GM21825 (cell line): ENCODE results near the gene IL1RAP.
A peak's percentile ranks its signal among the peaks of the same experiment; 100 is the strongest.
"Not testable (repeated sequence)": the region's sequence is repeated elsewhere in the genome, so short reads cannot be mapped to it uniquely, and the experiment has no call there.

Experiments used
- ATAC-seq: cut with Tn5 transposase; IDR thresholded peaks from one replicate; pipeline ENCODE4 v1.9.1; 2021; ENCODE audit warnings: mild to moderate bottlenecking, moderate library complexity; ENCODE audit not compliant: unreplicated experiment

The IL1RAP gene, protein sequence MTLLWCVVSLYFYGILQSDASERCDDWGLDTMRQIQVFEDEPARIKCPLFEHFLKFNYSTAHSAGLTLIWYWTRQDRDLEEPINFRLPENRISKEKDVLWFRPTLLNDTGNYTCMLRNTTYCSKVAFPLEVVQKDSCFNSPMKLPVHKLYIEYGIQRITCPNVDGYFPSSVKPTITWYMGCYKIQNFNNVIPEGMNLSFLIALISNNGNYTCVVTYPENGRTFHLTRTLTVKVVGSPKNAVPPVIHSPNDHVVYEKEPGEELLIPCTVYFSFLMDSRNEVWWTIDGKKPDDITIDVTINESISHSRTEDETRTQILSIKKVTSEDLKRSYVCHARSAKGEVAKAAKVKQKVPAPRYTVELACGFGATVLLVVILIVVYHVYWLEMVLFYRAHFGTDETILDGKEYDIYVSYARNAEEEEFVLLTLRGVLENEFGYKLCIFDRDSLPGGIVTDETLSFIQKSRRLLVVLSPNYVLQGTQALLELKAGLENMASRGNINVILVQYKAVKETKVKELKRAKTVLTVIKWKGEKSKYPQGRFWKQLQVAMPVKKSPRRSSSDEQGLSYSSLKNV

DNA sequence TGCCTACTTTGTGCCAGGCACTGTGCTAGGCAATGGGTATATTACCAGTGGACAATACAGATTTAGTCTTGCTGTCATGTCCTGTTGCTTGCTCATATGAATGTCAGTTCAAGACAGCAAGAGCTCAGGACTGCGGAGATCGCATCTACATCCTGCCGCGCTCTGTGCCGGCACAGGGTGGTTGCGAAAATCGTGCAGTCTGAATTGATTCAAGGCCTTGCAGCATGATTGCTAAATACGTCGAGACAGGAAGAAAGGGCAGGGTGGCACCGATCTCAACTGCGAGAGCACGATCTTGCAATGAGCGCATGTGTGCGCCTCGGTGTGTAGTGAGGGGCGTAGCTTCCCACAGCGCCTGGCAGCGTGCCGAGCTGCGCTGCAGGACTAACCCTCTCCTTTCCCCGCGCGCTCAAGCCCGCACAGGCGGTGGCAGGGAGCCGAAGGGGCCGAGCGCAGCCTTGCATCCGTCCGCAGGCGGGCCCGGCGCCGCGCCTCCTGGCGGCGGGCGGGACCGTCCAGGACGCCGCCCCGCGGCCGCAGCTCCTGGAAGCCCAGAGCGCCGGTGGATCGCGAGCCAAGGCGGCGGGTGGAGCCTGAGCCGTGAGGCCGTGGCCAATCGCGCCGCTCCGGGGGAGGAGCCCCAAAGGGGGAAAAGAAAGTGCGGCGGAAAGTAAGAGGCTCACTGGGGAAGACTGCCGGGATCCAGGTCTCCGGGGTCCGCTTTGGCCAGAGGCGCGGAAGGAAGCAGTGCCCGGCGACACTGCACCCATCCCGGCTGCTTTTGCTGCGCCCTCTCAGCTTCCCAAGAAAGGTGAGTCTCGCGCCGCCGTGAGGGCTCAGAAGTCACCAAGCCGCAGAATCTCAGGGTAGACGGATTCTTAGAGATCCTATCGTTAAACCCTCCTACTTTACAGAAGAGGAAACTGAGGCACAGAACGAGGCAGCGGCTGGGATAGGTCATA, at the start of gene IL1RAP:
Gene IL1RAP, plus strand, starts transcription at position 677 of the 962 bp plus-strand sequence. CDS start 50,205 bp downstream, outside the sequence.
- ATAC-seq: peak; percentile 100

DNA sequence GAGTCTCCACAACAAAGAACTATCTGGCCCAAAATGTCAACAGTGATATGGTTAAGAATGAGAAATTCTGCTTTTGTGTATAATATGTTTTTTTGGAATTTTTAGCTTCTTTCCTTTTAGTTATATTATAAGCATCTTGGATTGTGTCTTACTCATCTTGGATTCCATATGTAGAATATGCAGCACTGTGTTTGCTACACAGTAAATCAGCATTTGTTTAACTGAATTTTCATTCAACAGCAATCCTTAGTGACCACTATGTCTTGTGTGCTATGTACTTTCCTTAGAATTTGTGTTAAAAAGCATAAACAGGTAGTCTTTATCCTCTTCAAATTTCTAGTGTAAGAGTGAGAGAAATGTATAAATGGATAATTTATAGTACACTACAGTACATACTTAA, 46.0 kb upstream of the IL1RAP start:
- ATAC-seq: no peak

DNA sequence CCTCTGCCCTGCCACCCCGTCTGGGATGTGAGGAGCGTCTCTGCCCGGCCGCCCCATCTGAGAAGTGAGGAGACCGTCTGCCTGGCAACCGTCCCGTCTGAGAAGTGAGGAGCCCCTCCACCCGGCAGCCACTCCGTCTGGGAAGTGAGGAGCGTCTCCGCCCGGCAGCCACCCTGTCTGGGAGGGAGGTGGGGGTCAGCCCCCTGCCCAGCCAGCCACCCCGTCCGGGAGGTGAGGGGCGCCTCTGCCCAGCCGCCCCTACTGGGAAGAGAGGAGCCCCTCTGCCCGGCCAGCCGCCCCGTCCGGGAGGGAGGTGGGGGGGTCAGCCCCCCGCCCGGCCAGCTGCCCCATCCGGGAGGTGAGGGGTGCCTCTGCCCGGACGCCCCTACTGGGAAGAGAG, 40.6 kb upstream of the IL1RAP start:
- ATAC-seq: not testable (repeated sequence)

DNA sequence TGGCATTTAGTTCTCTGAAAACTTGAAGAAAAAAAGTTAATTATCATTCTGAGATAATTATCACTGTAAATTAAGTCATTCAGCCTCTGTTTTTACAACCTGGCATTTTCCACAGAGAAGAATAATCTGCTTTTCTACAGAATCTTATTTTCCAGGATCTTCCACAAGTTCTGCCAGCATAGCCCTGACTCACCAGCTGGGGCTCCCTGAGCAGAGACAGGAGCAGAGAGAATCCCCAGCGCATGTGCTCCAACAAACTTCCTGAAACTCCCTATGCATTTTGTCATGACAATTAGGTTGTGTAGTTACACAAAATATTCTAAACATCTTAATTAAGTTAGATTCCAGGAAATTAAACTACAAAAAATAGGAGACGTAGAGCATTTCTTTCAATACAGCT, 32.1 kb upstream of the IL1RAP start:
- ATAC-seq: no peak

DNA sequence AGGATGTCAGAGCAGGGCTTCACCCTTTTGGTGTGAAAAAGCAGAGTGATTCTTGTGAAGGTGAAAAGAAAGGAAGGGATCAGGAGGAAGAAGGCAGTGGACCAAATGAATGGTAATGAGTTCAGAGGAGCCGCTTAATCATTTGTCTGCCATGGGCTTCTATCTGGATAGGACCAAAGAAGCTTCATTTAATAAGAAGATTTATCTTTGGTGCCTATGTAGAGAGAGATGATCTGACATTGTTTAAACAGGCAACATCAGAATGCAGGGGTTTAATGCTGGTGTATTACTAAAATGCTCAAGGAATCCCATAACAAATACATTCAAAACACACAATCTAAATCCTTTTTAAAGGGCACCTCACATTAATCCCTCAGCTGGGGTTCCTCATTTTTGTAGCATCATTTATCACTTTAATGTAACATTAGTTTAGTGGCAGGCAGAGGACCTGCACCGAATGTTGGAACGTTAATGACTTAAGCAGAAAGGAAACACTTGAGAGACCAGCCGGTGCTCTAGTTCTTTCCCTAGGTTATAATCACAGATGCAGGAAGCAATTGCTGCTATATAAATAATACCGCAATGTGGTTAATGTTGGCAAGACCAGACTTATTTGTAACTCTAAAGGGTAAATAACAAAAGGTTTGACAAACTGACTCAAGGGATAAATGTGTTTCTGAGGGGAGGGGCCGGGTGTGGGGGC, 27.9 kb upstream of the IL1RAP start:
- no peak for ATAC-seq

DNA sequence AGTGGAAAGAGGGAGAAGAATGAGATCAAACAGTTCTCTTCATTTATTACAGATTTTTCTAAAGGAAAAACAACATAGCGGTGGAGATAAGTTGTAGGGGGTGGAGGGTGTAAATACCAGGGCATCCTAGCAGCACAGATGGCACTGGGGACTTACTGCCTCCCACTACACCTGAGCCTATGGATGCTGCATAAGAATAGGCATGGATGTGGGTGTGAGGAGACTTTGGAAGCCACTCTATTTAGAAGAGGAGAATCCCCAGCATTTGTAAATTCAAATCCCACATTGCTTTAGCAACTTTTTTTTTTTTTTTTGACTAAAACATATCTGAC, 27.4 kb upstream of the IL1RAP start:
- no peak for ATAC-seq

DNA sequence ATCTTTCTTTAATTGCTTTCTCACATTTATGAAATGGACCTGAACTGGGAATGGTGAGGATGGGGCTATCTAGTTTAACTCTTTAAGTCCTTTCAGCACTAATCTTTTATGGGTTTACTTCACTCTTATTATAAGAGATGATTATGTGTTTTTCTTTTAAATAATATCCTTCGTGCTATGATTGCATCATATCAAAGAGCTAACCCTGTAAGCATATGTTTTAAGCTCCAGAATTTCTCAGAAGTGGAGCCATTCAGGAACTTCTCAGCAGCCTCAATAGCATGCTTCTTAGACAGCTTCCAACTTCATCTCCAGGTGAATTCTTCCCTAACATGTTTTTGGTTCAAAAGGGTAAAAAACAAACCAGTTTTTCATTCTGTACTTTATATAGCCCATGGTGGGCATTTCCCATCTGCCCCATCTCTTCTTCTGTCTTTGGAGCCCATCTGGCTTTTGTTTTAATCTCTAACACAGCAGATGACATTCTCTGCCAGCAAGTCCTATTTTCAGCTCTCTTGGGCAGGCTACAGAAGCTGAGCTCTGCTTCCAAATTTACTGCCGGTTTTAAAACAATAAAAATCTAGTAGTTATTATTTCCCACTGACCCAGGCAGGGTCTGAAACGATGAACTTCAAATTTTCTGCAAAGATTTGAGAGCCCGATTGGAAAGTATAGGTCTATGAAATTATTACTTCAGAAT, 26.8 kb upstream of the IL1RAP start:
- ATAC-seq: no peak

DNA sequence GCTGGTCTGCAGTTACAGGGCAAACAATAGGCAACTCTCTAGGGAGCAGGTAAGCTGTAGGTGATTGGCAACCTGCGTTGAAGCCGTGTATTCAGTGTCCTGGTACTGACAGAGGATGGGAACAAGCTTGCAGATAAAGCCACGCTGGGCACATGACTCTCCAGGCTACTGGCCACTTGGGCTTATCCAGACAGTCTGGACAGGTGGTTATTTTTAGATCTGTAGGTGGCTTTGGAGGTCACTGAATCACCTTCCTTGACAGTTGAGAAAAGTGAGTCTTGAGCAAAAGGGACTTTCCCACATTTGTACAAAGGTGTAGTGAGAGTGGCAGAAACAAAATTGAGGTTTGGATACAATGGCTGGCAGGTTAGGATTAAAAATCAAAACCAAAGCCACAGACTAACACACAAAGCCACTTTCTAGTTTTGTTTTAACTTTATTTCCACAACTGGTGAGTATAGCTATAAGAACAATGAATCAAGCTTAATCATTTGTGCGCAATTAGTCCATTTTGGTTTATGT, 22.3 kb upstream of the IL1RAP start:
- ATAC-seq: no peak

DNA sequence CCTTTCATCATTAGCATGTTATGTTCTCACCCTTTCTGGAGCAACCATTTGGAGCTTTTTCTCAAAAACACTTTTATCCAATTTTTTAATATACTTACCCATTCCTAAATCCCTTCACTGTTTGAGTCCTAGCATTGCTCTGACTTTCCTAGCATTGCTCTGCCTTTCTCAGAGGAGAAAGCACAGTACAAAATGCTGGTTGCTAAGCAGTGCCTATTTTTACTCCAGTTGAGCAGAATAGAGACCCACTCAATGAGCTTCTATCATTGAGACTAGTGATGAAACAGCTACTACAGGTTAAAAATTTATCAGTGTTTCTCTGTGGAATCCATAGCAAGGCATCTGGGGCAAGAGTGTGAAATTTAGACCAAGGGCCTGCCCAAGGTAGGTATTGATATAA, 21.8 kb upstream of the IL1RAP start:
- ATAC-seq: no peak

DNA sequence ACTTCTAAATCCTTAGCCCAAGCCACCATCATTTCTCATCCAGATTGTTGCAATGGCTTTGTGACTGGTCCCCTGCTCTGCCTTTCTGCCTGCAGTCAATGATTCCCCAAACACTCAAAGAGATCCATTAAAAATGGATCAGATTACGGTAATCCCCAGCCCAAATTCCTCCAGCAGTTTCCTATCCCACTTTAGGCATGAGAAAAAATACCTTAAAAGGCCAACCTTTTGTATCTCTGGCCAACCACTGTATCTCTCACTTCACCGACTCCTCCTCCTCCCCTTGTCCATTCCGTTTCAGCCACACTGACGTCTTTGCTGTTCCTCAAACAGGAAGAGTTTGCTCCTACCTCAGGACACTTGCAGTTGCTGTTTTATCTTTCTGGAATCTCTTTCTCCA, 20.9 kb upstream of the IL1RAP start:
- ATAC-seq: no peak

DNA sequence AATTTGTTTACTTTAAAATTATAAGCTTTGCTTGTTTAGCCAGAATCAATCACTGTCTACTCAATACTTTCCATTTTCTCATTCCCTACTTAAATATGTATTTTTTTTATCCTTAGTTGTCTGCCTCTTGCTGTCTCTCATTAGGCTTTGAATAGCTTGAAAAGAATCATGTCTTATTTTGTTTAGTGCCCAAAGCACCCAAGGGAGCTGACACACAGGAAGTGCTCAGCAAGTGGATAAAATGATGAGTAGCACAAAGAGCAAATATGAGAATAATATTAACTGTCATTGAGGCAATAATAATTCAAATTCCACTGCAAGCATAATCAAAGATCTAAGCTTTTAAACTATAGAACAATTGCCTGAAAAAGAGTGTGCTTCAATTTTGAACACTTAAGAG, 19.0 kb upstream of the IL1RAP start:
- ATAC-seq: no peak

DNA sequence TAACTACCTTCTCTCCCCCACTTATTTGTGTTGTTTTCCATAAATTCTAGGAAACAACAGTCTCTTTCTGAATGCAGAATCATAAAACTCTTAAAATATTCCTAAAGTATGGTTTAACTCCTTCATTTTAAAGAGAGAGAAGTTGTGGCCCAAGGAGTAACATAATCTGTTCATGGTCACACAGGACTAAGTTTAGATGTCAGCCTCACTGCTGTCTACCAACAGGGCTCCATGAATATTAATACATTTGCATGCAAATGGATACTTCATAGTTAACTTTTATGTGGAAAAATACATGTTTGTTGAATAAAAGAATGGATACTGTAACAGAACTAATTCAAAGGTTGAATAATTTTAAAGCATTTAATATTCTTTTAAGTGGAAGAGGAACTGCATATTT, 18.5 kb upstream of the IL1RAP start:
- no peak for ATAC-seq

DNA sequence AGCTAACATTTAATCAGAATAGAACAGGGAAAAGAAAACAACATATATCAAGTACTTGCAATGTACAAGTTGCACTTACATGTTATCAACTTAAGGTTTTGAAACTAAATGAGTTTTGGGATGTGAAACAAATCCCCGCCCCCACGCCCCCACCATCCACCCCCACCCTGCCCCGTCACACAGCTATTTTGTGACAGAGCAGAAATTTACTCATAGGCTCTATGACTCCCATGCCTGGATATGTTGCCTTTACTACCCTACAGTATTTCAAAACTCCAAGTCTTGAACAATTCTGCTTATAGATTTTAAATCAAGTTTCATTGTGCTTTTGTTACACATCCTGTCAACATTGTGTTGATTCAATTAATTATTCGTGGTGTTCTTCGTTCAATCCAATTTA, 18.1 kb upstream of the IL1RAP start:
- no peak for ATAC-seq

DNA sequence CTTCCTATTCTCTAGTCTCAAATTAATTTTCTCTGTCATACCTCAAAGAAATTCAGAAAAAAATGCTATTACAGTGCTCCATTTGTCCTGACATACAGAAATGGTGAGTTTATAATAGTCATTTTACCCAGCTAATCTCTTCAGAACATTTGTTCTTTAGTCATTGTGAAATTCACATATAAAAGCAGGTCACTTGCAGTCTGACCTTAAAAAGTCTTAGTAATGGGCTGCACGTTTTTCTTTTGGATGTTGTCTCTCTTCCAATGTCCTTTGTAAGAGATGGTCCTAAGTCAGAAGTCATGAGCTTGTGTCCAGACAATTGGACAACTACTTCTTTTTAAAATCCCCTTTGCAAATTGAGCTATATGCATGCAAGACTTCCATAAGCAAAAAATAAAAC, 17.0 kb upstream of the IL1RAP start:
- no peak for ATAC-seq

DNA sequence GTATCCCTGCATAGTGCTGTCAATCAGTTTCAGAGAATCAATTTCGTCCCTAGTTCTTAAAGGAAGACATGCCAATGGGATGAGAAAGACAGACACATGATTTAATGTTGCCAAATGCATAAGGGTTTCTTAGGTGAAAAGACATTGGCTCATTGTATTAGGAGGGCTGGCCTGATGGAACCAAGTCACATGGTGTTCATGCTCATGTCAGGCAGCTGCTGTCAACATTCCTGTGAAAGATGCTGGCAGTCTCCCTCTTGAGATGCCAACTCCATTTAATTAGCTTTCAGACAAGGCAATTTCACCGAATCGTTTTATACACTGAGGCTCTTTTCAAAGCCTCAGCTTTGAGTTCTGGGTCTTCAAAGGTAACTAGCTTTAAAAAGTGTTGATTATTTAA, 16.1 kb upstream of the IL1RAP start:
- no peak for ATAC-seq

DNA sequence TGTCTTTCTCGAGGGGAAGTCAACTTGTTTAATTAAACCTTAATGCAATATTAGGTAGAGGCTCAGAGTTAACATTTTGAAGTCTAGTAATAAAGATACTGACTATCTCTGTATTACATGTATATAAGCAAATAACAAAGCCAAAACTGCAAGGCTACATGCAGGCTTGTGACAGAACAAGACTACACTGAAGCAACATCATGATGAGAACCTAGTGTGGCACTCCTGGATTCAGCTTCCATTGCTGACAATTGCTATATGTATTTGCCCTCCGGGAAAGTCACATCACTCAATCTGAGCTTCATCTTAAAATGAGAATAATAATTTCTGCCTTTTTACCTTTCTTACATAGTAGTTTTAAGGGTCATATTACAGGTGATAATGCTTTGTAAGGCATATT, 15.6 kb upstream of the IL1RAP start:
- ATAC-seq: no peak

DNA sequence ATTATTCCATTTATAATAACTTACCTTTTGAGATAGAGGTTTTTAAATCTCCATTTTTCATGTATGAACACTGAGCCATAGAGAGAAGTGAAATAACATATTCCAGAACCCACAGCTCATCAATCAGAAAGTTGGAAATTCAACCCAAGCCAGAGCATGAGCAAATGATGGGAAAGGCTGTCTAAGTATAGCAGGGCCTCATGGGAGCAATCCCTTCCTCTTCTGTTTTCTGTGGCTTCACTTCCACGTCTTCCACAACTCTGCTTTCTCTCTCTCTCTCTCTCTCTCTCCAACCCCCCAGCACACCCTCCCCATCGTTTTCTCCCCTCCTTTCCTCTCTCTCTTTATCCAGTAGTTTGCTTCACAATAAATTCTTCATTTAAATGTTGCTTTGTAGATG, 14.8 kb upstream of the IL1RAP start:
- ATAC-seq: no peak

DNA sequence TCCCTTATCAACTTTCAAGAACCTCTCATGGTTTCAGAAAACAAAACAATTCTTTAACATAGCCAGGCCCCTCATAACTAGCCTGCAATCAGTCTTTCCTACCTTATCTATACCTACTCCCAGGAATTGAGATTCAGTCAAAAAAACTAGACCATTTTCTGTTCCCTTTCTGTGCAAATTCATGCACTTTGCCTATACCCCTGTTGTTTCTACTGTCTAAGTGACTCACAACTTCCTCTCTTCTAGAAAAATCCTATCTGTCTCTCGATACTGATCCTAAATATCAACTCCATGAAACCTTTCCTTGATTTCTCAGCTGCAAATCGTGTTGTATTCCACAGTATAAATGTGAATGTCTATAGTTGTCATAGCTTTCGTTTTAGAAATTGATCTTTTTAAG, 10.9 kb upstream of the IL1RAP start:
- ATAC-seq: no peak

DNA sequence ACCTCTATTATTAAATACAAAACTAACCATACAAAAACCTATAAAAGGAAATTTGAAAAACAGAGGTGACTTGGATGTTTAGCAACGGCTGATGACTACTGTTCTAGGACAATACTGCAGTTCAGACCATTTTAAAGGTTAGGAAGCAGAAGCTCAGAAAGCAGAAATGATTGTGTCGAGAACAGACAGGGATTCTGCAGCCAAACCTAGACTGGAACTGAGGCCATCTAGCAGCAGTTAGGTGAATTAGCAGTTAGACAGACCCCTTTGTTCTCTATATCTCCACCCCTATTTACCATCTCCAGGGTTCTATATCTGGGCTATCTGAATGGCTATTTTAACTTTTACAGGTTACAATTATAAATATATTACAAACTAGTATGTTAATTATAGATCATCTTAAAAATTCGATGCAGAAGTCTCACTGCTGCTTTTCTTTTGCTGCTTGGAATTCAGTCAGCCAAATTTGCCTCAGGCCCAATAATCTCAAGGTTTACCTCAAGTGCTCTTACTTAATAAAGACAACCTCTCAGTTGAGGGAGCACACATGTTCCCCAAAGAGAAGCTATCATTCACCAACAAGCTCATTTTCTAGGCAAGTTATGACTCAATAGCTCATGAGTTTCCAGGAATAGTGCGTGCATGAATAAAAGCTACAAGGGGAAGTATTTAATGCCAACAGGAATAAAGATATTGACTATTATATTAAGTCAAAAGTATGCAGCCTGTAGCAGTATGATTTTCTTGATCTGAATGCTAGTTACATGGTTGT, 9.3 kb upstream of the IL1RAP start:
- ATAC-seq: no peak
